Measurements from ENCODE around the gene ACO1. TPM values are rescaled to one million over a fixed set of nuclear protein-coding genes. Genes with fewer than 3 reads are reported as not detected.

The ACO1 gene
- total RNA-seq, 1 donor from 2014 or later = 48.2 TPM

GRCh38 chr9:32487981-32488380 lies 103.5 kb downstream of the ACO1 start:
- DNase-seq (ENCODE audit: low spot score) = no peak

- DNase-seq (ENCODE audit: low spot score) = no peak
Measured at GRCh38 chr9:32490601-32491000, 106.2 kb downstream of the ACO1 start.

- no peak for DNase-seq (ENCODE audit: low spot score)
Measured at GRCh38 chr9:32497921-32498320, 113.5 kb downstream of the ACO1 start.

- no peak for DNase-seq (ENCODE audit: low spot score)
Measured at GRCh38 chr9:32500768-32501167, 116.3 kb downstream of the ACO1 start.

GRCh38 chr9:32501868-32502267 lies 117.4 kb downstream of the ACO1 start:
- DNase-seq (ENCODE audit: low spot score) = no peak

GRCh38 chr9:32502464-32502863 lies 118.0 kb downstream of the ACO1 start:
- no peak for DNase-seq (ENCODE audit: low spot score)

- no peak for DNase-seq (ENCODE audit: low spot score)
Measured at GRCh38 chr9:32503008-32503407, 118.6 kb downstream of the ACO1 start.

Other genes starting within 250 kb of the ACO1 start
- gene RIGI, start 141.6 kb downstream of the ACO1 start, total RNA-seq = 9.4 TPM
- gene SMIM27, start 167.7 kb downstream of the ACO1 start, total RNA-seq = 13.0 TPM
- 15.5 TPM for gene TOPORS, start 167.9 kb downstream of the ACO1 start, total RNA-seq
- 46.8 TPM for gene NDUFB6, start 188.5 kb downstream of the ACO1 start, total RNA-seq

Measured in mucosa of gallbladder (tissue), 1 donor.